HepG2 (cell line): ENCODE results near the gene TRAPPC1. TPM values are rescaled to one million over a fixed set of nuclear protein-coding genes. Genes with fewer than 3 reads are reported as not detected.
A peak's percentile ranks its signal among the peaks of the same experiment; 100 is the strongest.

ENCODE experiments used
- ATAC-seq: fragments of 200-7000 bp; cut with Tn5 transposase; 3 replicates; pipeline ENCODE4 v1.9.1; 2020; ENCODE audit warnings: mild to moderate bottlenecking, moderate library complexity
- BruUV-seq: library from RNA; stranded (reverse); fragments of 400-500 nt; replicated peaks from 2 replicates; lab custom pipeline; 2021; lab: Mats Ljungman, UMichigan
- CTCF ChIA-PET: fragments of 300-600 bp; formaldehyde crosslinking; extraction: SDS; loops from one replicate; lab custom pipeline; 2021; ENCODE audit warnings: low total read pairs, inconsistent platforms, low intra/inter-chr PET ratio; lab: Yijun Ruan, JAX
- POLR2A ChIA-PET: fragments of 350-600 bp; sonication (Branson Sonifier 250); formaldehyde crosslinking; loops from one replicate; lab custom pipeline; 2020; ENCODE audit warnings: antibody characterized with exemption, inconsistent platforms; lab: Yijun Ruan, JAX
- DNase-seq: peaks from one replicate; pipeline ENCODE4 v3.0.0-alpha.2; 2015; ENCODE audit warnings: low spot score
- FAIRE-seq: peaks from 3 replicates; lab custom pipeline; 2011; peaks lifted over from hg19 to GRCh38; lab: Jason Lieb, UNC
- H2AFZ ChIP-seq: one replicate; pipeline ENCODE4 v1.6.1; 2011; ENCODE audit warnings: low read length, inconsistent platforms
- H3K27ac ChIP-seq: fragments of 300-600 bp; 3 replicates; pipeline ENCODE4 v1.8.0; 2011; ENCODE audit warnings: mixed run types, mild to moderate bottlenecking, mixed read lengths, low read length, inconsistent platforms; ENCODE audit not compliant: insufficient read depth; ENCODE audit errors: extremely low read length
- H3K27me3 ChIP-seq, 2 experiments: fragments of 200-600 bp in 1 of 2; 2 replicates in 1 of 2; 3 replicates in 1 of 2; pipeline versions ENCODE4 v1.6.0 to v1.8.0; 2011; ENCODE audit warnings: low read length in 2 of 2, mild to moderate bottlenecking in 2 of 2, moderate library complexity in 2 of 2, inconsistent platforms in 1 of 2; ENCODE audit not compliant: insufficient read depth in 2 of 2, control insufficient read depth in 1 of 2
- H3K36me3 ChIP-seq, 2 experiments: fragments of 200-600 bp in 1 of 2; replicated peaks in 1 of 2; 2 replicates in 1 of 2; 3 replicates in 1 of 2; pipeline versions ENCODE4 v1.5.1 to v1.8.0; 2011; ENCODE audit warnings: low read length in 2 of 2, inconsistent platforms in 1 of 2; ENCODE audit not compliant: insufficient read depth in 2 of 2, control insufficient read depth in 1 of 2
- H3K4me1 ChIP-seq: 2 replicates; pipeline ENCODE4 v1.5.1; 2012; ENCODE audit warnings: low read length, inconsistent platforms; ENCODE audit not compliant: insufficient read depth
- H3K4me2 ChIP-seq: 2 replicates; pipeline ENCODE4 v1.6.0; 2011; ENCODE audit warnings: low read depth, low read length, inconsistent platforms
- H3K4me3 ChIP-seq, 3 experiments: fragments of 200-600 bp in 1 of 3; sonication (generic), shearing (Covaris generic) in 1 of 3; replicated peaks in 1 of 3; 2 replicates each; pipeline ENCODE4 v1.5.1; 2011 to 2016; ENCODE audit warnings: low read length in 3 of 3, inconsistent platforms in 2 of 3, low read depth in 2 of 3, mild to moderate bottlenecking in 2 of 3, control low read depth in 1 of 3, mixed read lengths in 1 of 3; ENCODE audit not compliant: insufficient read depth in 1 of 3
- H3K79me2 ChIP-seq: one replicate; pipeline ENCODE4 v1.6.1; 2011; ENCODE audit warnings: low read length, inconsistent platforms; ENCODE audit not compliant: insufficient read depth
- H3K9ac ChIP-seq: 2 replicates; pipeline ENCODE4 v1.6.0; 2011; ENCODE audit warnings: mild to moderate bottlenecking, low read depth, low read length, inconsistent platforms; ENCODE audit not compliant: insufficient read depth
- H3K9me3 ChIP-seq: 2 replicates; pipeline ENCODE4 v1.5.1; 2012; ENCODE audit warnings: mild to moderate bottlenecking, low read length
- H4K20me1 ChIP-seq: 2 replicates; pipeline ENCODE4 v1.6.0; 2011; ENCODE audit warnings: inconsistent platforms, mild to moderate bottlenecking, low read length, moderate library complexity; ENCODE audit not compliant: insufficient read depth
- CEBPB ChIP-seq: IDR thresholded peaks from 2 replicates; pipeline ENCODE4 v1.6.1; 2011; ENCODE audit warnings: low read depth, low read length, improper control_type of control experiment, borderline replicate concordance
- PRDM15 ChIP-seq: sonication (generic); formaldehyde crosslinking; IDR thresholded peaks from 2 replicates; pipeline ENCODE4 v1.4.0; 2020; ENCODE audit warnings: missing genetic modification reagents
- WGBS: methylation state at CpG from one replicate; pipeline ENCODE4 v1.1.6; 2017; ENCODE audit warnings: low lambda C conversion rate; 5-methylcytosine and 5-hydroxymethylcytosine counted together
- in situ Hi-C: cut with HindIII; loops from 2 replicates; pipeline ENCODE4 v1.10.0; 2017; ENCODE audit warnings: low pct_unique_long_range_greater_than_20kb; ENCODE audit not compliant: extremely low pct_ligation_motif_present
- intact Hi-C: fragments of 100-400 bp; cut with micrococcal nuclease; formaldehyde crosslinking; loops from one replicate; pipeline ENCODE4 v1.10.0; 2022; ENCODE audit not compliant: unreplicated experiment
- polyA plus RNA-seq, 8 experiments: library from polyadenylated mRNA; depleted of rRNA in 3 of 8; stranded (reverse) in 7 of 8; unstranded in 1 of 8; fragments of >200 nt; fragmentation: Illumina TruSeq in 4 of 8; extraction: Trizol in 4 of 8; gene quantifications; 2 replicates each; pipeline versions ENCODE4 v1.2.1 to v1.2.3, GENCODE V29; 2011 to 2016; ENCODE audit warnings: low read depth in 4 of 8, missing spikeins in 1 of 8, mixed read lengths in 1 of 8; ENCODE audit not compliant: insufficient read depth in 1 of 8
- total RNA-seq, 5 experiments: library from RNA; depleted of rRNA; stranded (reverse); fragments of >200 nt; fragmentation: Illumina TruSeq; extraction: Trizol; gene quantifications; 2 replicates each; pipeline ENCODE4 v1.2.3, GENCODE V29; 2016; ENCODE audit warnings: low read depth in 1 of 5

TRAPPC1 gene
- total and polyA plus RNA-seq, 2 of the 13 experiments (the other 11 are each of a cell fraction or from before 2014, with no cell fraction given): 28.1 to 44.9 TPM

GRCh38 chr17:7959503-7960253 lies 27.9 kb upstream of the TRAPPC1 start:
- H3K4me1 ChIP-seq: no peaks in the 10 kb centered on the region
- intact Hi-C loops: no loop called here
- in situ Hi-C loops: no loop called here
- ATAC-seq: no peak
- H3K9me3 ChIP-seq: no peaks in the 10 kb centered on the region
- no peak overlapping the region for H2AFZ ChIP-seq
- no peak for FAIRE-seq
- CTCF ChIA-PET: no interaction called here
- H3K36me3 ChIP-seq: no peaks in the 10 kb centered on the region
- H3K9ac ChIP-seq: no peak overlapping the region
- DNase-seq: peak; percentile 8
- no TSS peak for BruUV-seq
- TF ChIP-seq PRDM15 (no peak), CEBPB (peak; percentile 73)
- WGBS: 47% methylated on average over 9 of the region's 9 CpGs
- H3K79me2 ChIP-seq: no peaks in the 10 kb centered on the region
- no peak overlapping the region for H3K27ac ChIP-seq
- H4K20me1 ChIP-seq: no peaks in the 10 kb centered on the region
- no peak overlapping the region for H3K4me3 ChIP-seq
- 0 out of 5 replicates have a peak, but pooled peaks cover 0 to 7% of the 10 kb centered on the region in 2 experiments for H3K27me3 ChIP-seq
- POLR2A ChIA-PET: no interaction called here
- H3K4me2 ChIP-seq: no peak overlapping the region
